Endothelial cell (in vitro differentiated cells): ENCODE measurements around the gene ATE1. TPM values are rescaled to one million over a fixed set of nuclear protein-coding genes. Genes with fewer than 3 reads are reported as not detected.
"Not testable (repeated sequence)": the region's sequence is repeated elsewhere in the genome, so short reads cannot be mapped to it uniquely, and the experiment has no call there.

Source experiments
- DNase-seq: peaks from one replicate; pipeline ENCODE4 v3.0.0; 2021; ENCODE audit warnings: low spot score
- H3K27ac Mint-ChIP-seq: one replicate; pipeline ENCODE4 v1.8.0; 2021; ENCODE audit warnings: mixed read lengths, inconsistent platforms; ENCODE audit not compliant: unreplicated experiment
- H3K27me3 Mint-ChIP-seq: one replicate; pipeline ENCODE4 v1.8.0; 2021; ENCODE audit warnings: mild to moderate bottlenecking, moderate library complexity, mixed read lengths, inconsistent platforms; ENCODE audit not compliant: unreplicated experiment
- H3K36me3 Mint-ChIP-seq: one replicate; pipeline ENCODE4 v1.8.0; 2021; ENCODE audit warnings: mild to moderate bottlenecking, low read depth, mixed read lengths, inconsistent platforms; ENCODE audit not compliant: unreplicated experiment
- H3K4me1 Mint-ChIP-seq: one replicate; pipeline ENCODE4 v1.8.0; 2021; ENCODE audit warnings: mild to moderate bottlenecking, mixed read lengths, inconsistent platforms; ENCODE audit not compliant: unreplicated experiment
- H3K4me3 Mint-ChIP-seq: one replicate; pipeline ENCODE4 v1.8.0; 2021; ENCODE audit warnings: mild to moderate bottlenecking, mixed read lengths, inconsistent platforms; ENCODE audit not compliant: unreplicated experiment
- H3K9me3 Mint-ChIP-seq: one replicate; pipeline ENCODE4 v1.8.0; 2021; ENCODE audit warnings: mixed read lengths, inconsistent platforms; ENCODE audit not compliant: unreplicated experiment
- CTCF ChIP-seq: fragments of 200-600 bp; sonication (generic); IDR thresholded peaks from one replicate; pipeline ENCODE4 v1.5.0; 2021; ENCODE audit warnings: antibody characterized with exemption; ENCODE audit not compliant: unreplicated experiment
- total RNA-seq: library from RNA; stranded (reverse); fragmentation: NEBNext Ultra II Directional; extraction: Animal tissue kit (Norgen Biotek cat#: 25700); gene quantifications from one replicate; pipeline ENCODE4 v1.2.1, GENCODE V29; 2021; ENCODE audit not compliant: unreplicated experiment

Gene ATE1
- total RNA-seq, 1 donor from 2014 or later = 36.0 TPM

- Mint-ChIP-seq H3K27me3 (peaks cover 5% of the 10 kb centered on the region), H3K36me3 (no peaks in the 10 kb centered on the region), H3K4me3 (no peak overlapping the region), H3K4me1 (peaks cover 12% of the 10 kb centered on the region), H3K27ac (no peak overlapping the region), H3K9me3 (no peaks in the 10 kb centered on the region)
- TF ChIP-seq CTCF = no peak
- no peak for DNase-seq
These were observed 7.9 kb upstream of the ATE1 start for GRCh38 chr10:121935702-121936101.

GRCh38 chr10:121930268-121931085 lies 2.6 kb upstream of the ATE1 start:
- DNase-seq, H3K9me3 Mint-ChIP-seq, H3K27me3 Mint-ChIP-seq, H3K36me3 Mint-ChIP-seq: not testable (repeated sequence)
- peak overlapping the region; percentile 88 for H3K27ac Mint-ChIP-seq
- H3K4me1 Mint-ChIP-seq = peaks cover 26% of the 10 kb centered on the region
- peak overlapping the region; percentile 82 for H3K4me3 Mint-ChIP-seq

- not testable (repeated sequence) for DNase-seq, H3K9me3 Mint-ChIP-seq, H3K36me3 Mint-ChIP-seq, H3K27me3 Mint-ChIP-seq
- Mint-ChIP-seq H3K4me3 (peak overlapping the region; percentile 82), H3K27ac (peak overlapping the region; percentile 88), H3K4me1 (peaks cover 29% of the 10 kb centered on the region)
These were observed 1.9 kb upstream of the ATE1 start for GRCh38 chr10:121929585-121930267.

GRCh38 chr10:121928528-121928884 lies 675 bp upstream of the ATE1 start:
- no peaks in the 10 kb centered on the region for H3K9me3 Mint-ChIP-seq
- peaks cover 6% of the 10 kb centered on the region for H3K27me3 Mint-ChIP-seq
- peaks cover 29% of the 10 kb centered on the region for H3K4me1 Mint-ChIP-seq
- no peak for TF ChIP-seq CTCF
- peaks cover 5% of the 10 kb centered on the region for H3K36me3 Mint-ChIP-seq
- peak overlapping the region; percentile 82 for H3K4me3 Mint-ChIP-seq
- DNase-seq = no peak
- H3K27ac Mint-ChIP-seq = peak overlapping the region; percentile 70

GRCh38 chr10:121927318-121927840 lies 452 bp downstream of the ATE1 start:
- no peaks in the 10 kb centered on the region for H3K9me3 Mint-ChIP-seq
- no peak for DNase-seq
- peak overlapping the region; percentile 89 for H3K4me3 Mint-ChIP-seq
- H3K27me3 Mint-ChIP-seq = peaks cover 6% of the 10 kb centered on the region
- H3K27ac Mint-ChIP-seq = peak overlapping the region; percentile 82
- H3K36me3 Mint-ChIP-seq = peaks cover 13% of the 10 kb centered on the region
- H3K4me1 Mint-ChIP-seq = peaks cover 29% of the 10 kb centered on the region
- TF ChIP-seq CTCF = no peak
